ENCODE results near the gene RANGAP1. TPM values are rescaled to one million over a fixed set of nuclear protein-coding genes. Genes with fewer than 3 reads are reported as not detected.

Gene RANGAP1
- total and polyA plus RNA-seq, 4 donors, result 29.9 to 106 (median 62.9) TPM

Small RNA genes lying within 50 kb of the gene (small RNA-seq; reads per million reads assigned to genes)
- not detected for gene MIR6889 (ENCODE audit: low replicate concordance)

Other genes with a start within 250 kb of the RANGAP1 start
- gene EP300, start 193.6 kb downstream of the RANGAP1 start, total RNA-seq, result 10 to 100 TPM; 46.9 to 67.3 TPM
- 10 to 100 TPM; 41.0 to 42.5 TPM for gene EP300, start 193.6 kb downstream of the RANGAP1 start, polyA plus RNA-seq (ENCODE audit: insufficient read length in 2 of 2)
- gene L3MBTL2, start 80.9 kb downstream of the RANGAP1 start, total RNA-seq, result 10 to 100 TPM; 17.1 to 26.1 TPM
- 10 to 100 TPM; 30.6 to 32.2 TPM for gene L3MBTL2, start 80.9 kb downstream of the RANGAP1 start, polyA plus RNA-seq (ENCODE audit: insufficient read length in 2 of 2)
- gene CHADL, start 45.3 kb downstream of the RANGAP1 start, total RNA-seq, result 10 to 100 TPM; 23.2 to 38.2 TPM
- gene CHADL, start 45.3 kb downstream of the RANGAP1 start, polyA plus RNA-seq (ENCODE audit: insufficient read length in 2 of 2), result 10 to 100 TPM; 36.7 to 48.2 TPM
- 10 to 100 TPM; 41.6 to 60.3 TPM for gene ZC3H7B, start 15.3 kb upstream of the RANGAP1 start, total RNA-seq
- 100 to 1,000 TPM; 104 to 108 TPM for gene ZC3H7B, start 15.3 kb upstream of the RANGAP1 start, polyA plus RNA-seq (ENCODE audit: insufficient read length in 2 of 2)
- gene TEF, start 95.8 kb upstream of the RANGAP1 start, total RNA-seq, result 10 to 100 TPM; 11.9 to 18.0 TPM
- 10 to 100 TPM; 12.8 to 13.1 TPM for gene TEF, start 95.8 kb upstream of the RANGAP1 start, polyA plus RNA-seq (ENCODE audit: insufficient read length in 2 of 2)
- gene TOB2, start 160.6 kb upstream of the RANGAP1 start, total RNA-seq, result 10 to 100 TPM; 17.1 to 34.0 TPM
- gene TOB2, start 160.6 kb upstream of the RANGAP1 start, polyA plus RNA-seq (ENCODE audit: insufficient read length in 2 of 2), result 10 to 100 TPM; 43.7 to 45.5 TPM
- gene PHF5A, start 182.5 kb upstream of the RANGAP1 start, total RNA-seq, result 10 to 100 TPM; 30.0 to 48.8 TPM
- 10 to 100 TPM; 43.0 to 46.3 TPM for gene PHF5A, start 182.5 kb upstream of the RANGAP1 start, polyA plus RNA-seq (ENCODE audit: insufficient read length in 2 of 2)
- gene ACO2, start 182.9 kb upstream of the RANGAP1 start, total RNA-seq, result 100 to 1,000 TPM; 101 to 113 TPM
- gene ACO2, start 182.9 kb upstream of the RANGAP1 start, polyA plus RNA-seq (ENCODE audit: insufficient read length in 2 of 2), result 100 to 1,000 TPM; 181 to 183 TPM